Neural cell (in vitro differentiated cells): ENCODE data around the gene RASD2.

Source experiments
- EP300 ChIP-seq: fragments of 450-650 bp; conservative IDR thresholded peaks from 2 replicates; pipeline ENCODE4 v1.6.1; 2014; ENCODE audit warnings: antibody characterized with exemption, mild to moderate bottlenecking, moderate library complexity; ENCODE audit not compliant: poor library complexity, severe bottlenecking
- EZH2 ChIP-seq: fragments of 200-600, 300-800 bp; shearing (Covaris generic), sonication (generic); IDR thresholded peaks from 2 replicates; pipeline ENCODE4 v1.6.1; 2014; ENCODE audit warnings: antibody characterized with exemption, low read length, borderline replicate concordance, mild to moderate bottlenecking; ENCODE audit not compliant: insufficient read depth, poor library complexity, severe bottlenecking
- POLR2AphosphoS5 ChIP-seq: IDR thresholded peaks from 2 replicates; pipeline ENCODE4 v1.6.1; 2012
- RAD21 ChIP-seq: fragments of 450-650 bp; conservative IDR thresholded peaks from 2 replicates; pipeline ENCODE4 v1.6.1; 2014; ENCODE audit warnings: antibody characterized with exemption, mild to moderate bottlenecking, moderate library complexity
- SMC3 ChIP-seq: fragments of 450-650 bp; conservative IDR thresholded peaks from 2 replicates; pipeline ENCODE4 v1.6.1; 2014; ENCODE audit warnings: antibody characterized with exemption, mild to moderate bottlenecking, moderate library complexity; ENCODE audit not compliant: poor library complexity
- TF ChIP-seq, protein P1 (sequence below): fragments of 450-650 bp; IDR thresholded peaks from 2 replicates; pipeline ENCODE4 v1.5.1; 2014; ENCODE audit warnings: antibody characterized with exemption, mild to moderate bottlenecking, moderate library complexity; ENCODE audit not compliant: poor library complexity, severe bottlenecking

DNA sequence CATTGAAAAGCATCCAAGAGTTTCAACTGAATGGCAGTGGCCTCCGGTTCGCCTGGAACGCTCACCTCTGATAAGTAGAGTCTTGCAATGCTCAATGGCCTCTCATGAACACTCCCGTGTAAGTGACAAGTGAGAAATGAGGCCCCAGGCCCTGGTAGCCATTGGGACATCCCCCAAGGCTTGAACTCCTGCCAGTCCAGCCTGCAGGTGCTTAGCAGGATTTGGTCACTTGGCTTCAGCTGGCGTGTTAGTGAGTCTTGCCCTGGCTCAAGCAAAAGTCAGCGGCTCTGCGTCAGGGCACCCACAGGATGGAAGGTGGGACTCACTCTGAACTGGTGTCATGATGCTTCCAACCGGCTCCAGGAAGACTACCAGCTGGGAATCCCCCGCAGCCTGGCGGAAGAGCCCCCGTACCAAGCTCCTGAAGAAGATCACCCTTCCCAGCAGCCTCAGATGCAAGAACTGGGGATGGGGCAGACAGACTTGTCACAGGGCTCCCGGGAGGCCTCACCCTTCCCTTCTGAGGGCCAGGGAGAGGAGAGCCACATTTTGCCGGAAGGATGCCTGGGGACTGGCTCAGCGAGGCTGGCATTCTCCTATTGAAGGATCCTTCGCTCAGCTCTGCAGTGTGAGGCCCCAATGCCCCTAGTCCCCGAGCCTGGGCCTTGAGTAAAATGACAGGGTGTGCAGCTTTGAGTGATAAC lies 57.2 kb downstream of the RASD2 start:
- no peak for TF ChIP-seq POLR2AphosphoS5
- TF ChIP-seq, protein P1, sequence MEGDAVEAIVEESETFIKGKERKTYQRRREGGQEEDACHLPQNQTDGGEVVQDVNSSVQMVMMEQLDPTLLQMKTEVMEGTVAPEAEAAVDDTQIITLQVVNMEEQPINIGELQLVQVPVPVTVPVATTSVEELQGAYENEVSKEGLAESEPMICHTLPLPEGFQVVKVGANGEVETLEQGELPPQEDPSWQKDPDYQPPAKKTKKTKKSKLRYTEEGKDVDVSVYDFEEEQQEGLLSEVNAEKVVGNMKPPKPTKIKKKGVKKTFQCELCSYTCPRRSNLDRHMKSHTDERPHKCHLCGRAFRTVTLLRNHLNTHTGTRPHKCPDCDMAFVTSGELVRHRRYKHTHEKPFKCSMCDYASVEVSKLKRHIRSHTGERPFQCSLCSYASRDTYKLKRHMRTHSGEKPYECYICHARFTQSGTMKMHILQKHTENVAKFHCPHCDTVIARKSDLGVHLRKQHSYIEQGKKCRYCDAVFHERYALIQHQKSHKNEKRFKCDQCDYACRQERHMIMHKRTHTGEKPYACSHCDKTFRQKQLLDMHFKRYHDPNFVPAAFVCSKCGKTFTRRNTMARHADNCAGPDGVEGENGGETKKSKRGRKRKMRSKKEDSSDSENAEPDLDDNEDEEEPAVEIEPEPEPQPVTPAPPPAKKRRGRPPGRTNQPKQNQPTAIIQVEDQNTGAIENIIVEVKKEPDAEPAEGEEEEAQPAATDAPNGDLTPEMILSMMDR = no peak
- TF ChIP-seq RAD21 = no peak
- TF ChIP-seq EP300 = no peak
- TF ChIP-seq EZH2 = no peak
- no peak for TF ChIP-seq SMC3
